Limb (tissue), 2 donors: ENCODE results near the gene ERBIN.
A peak's percentile ranks its signal among the peaks of the same experiment; 100 is the strongest.
"Not testable (repeated sequence)": the region's sequence is repeated elsewhere in the genome, so short reads cannot be mapped to it uniquely, and the experiment has no call there.

ENCODE experiments used
- DNase-seq, 2 donors: peaks; one replicate each; pipeline ENCODE4 v3.0.0-alpha.2; 2016; ENCODE audit errors: extremely low spot score in 2 of 2

ERBIN gene

GRCh38 chr5:65961633-65962032, 35.3 kb downstream of the ERBIN start:
- DNase-seq, result no peak

- DNase-seq, result no peak
These were observed 41.1 kb downstream of the ERBIN start for GRCh38 chr5:65967288-65968066.

GRCh38 chr5:65969539-65970393, 43.4 kb downstream of the ERBIN start:
- DNase-seq, result no peak

- DNase-seq, result no peak
These were observed 44.3 kb downstream of the ERBIN start for GRCh38 chr5:65970481-65971367.

GRCh38 chr5:65971643-65972042, 45.3 kb downstream of the ERBIN start:
- no peak for DNase-seq

- DNase-seq, result not testable (repeated sequence)
These were observed 46.5 kb downstream of the ERBIN start for GRCh38 chr5:65972896-65973295.

- no peak for DNase-seq
These were observed 51.9 kb downstream of the ERBIN start for GRCh38 chr5:65978251-65978650.

GRCh38 chr5:65981548-65981947, 55.2 kb downstream of the ERBIN start:
- no peak for DNase-seq

GRCh38 chr5:65981969-65982619, 55.7 kb downstream of the ERBIN start:
- DNase-seq, result no peak

GRCh38 chr5:65982635-65983034, 56.3 kb downstream of the ERBIN start:
- DNase-seq, result no peak

GRCh38 chr5:65984098-65984885, 57.9 kb downstream of the ERBIN start:
- no peak for DNase-seq

GRCh38 chr5:65986050-65986451, 59.7 kb downstream of the ERBIN start:
- peak in 1 of 2 donors; percentile 67 for DNase-seq

- no peak for DNase-seq
These were observed 60.4 kb downstream of the ERBIN start for GRCh38 chr5:65986796-65987195.

- DNase-seq, result no peak
These were observed 61.6 kb downstream of the ERBIN start for GRCh38 chr5:65987982-65988381.

GRCh38 chr5:65989158-65989557, 62.8 kb downstream of the ERBIN start:
- no peak for DNase-seq

- DNase-seq, result no peak
These were observed 66.3 kb downstream of the ERBIN start for GRCh38 chr5:65992630-65993029.

- DNase-seq, result no peak
These were observed 67.9 kb downstream of the ERBIN start for GRCh38 chr5:65994117-65994786.

- no peak for DNase-seq
These were observed 72.8 kb downstream of the ERBIN start for GRCh38 chr5:65999061-65999723.

- DNase-seq, result no peak
These were observed 75.6 kb downstream of the ERBIN start for GRCh38 chr5:66001952-66002351.
